NCI-H146 (cell line): ENCODE results near the gene APOE.

ENCODE experiments used
- DNase-seq: peaks from one replicate; lab custom pipeline; 2025; lab: John Stamatoyannopoulos, UW

Gene APOE

DNA sequence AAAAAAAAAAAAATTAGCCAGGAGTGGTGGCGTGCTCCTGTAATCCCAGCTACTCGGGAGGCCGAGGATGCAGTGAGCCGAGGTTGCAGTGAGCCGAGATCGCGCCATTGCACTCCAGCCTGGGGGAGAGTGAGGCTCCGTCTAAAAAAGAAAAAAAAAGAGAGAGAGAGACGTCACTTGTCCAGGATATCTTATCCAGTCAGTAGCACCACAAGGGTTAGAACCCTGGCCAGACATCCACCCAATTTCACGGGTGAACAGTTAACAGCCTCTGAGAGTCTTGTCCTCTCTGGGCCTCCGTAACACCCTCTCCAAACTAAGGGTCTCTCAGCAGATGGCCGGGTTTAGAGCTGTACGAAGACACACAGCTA, 48.7 kb downstream of the APOE start:
- DNase-seq, result no peak

DNA sequence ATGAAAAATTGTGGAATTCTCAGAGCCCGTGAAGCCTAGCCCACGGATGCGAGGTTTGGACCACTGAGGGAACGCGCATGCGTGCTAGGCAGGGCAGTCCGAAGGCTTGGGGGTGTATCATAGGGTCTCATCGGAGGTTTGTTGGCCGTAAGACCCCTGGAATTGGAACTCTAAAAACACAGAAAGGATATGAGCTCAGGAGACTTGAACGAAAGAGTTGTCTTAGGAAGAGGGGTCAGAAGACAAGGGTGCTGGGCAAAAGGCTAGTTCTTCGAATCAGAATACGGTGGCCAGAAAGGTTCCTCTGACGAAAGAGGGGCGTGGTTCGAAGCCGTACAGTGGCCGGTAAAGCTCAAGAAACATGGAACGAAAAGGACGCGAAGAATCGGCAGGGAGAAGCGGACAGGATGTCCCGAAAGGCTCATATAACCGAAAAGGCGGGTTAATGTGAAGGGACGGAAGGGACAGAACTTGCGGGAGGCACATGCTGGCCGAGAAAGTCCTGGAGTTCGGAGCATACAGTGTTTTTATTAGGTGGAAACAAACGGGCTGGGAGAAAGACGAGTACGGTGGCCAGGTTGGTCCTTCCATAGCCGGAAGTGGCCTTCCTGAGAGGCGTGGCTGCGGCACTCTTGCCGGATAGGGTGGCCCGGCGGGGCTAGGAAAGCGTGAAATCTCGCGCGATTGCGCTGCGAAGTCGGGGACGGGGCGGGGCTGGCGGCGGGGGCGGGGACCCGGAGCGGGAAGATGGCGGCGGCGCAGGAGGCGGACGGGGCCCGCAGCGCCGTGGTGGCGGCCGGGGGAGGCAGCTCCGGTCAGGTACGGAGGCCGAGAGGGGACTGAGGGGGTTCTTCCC, 49.3 kb downstream of the APOE start, which contains the start of gene CLPTM1:
Gene CLPTM1 (plus strand): TSS at position 732 of the 856 bp plus-strand sequence. CDS start 16 bp downstream, at position 748.
- DNase-seq, result peak; percentile 98

DNA sequence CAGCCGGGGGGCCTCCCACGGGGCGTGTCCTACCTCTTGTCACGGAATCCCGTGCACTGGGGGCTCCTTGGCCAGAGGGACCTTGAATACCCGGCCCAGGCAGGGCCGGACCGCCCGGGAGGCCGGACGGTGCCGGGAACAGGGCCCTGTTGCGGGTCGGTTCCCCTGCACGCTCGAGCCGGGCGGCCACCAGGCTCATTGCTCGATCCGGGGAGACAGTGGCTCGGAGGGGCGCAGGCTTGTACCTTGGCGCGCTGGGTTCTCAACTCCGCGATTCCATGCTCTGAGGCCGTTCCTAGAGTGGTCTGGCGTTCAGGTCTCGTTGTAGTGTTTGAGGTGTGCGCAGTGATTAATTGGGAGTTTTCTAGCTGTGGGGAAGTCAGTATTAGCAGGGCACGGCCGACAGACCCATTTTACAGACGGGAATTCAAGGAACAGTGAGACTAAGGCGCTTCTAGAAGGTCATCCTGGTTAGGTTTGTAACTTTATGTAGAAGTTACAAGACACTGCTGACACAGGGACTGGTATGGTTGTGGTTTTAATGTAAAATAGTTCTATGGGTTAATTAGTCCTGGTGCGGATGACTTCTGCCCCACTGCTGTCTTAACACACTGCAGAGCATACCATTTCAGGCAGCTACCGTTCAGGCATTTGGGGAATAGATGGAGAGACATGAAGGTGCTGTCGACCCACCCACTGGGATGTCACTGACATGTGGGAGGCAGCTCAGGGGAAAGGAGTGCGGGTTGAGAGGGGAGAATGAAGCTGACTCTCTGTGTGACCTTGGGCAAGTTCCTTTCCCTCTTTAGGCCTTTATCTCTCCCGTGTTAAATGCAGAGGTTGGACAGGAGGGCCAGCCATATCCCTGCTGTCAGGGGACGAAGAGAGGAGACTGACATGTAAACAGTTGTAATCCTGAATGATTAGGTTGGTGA, 50.2 kb downstream of the APOE start:
- DNase-seq, result no peak

DNA sequence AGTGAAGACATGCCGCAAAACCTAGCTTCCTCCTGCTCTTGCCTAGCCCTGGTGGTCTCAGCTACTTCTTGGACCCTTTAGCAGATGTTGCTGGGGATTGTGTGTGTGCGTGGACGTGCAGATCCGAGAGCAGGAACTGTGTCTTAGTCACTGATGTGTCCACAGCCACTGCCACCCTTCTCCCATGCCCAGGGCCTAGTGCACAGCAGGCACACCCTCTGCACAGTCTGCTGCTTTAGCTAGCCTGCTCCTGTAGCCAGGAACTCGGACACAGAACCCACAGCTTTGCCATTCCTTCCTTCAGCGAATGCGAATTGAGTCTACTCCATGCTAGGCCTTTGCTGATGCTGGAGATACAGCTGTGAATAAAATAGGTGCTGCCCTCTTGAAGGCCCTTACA, 51.9 kb downstream of the APOE start:
- DNase-seq, result no peak

DNA sequence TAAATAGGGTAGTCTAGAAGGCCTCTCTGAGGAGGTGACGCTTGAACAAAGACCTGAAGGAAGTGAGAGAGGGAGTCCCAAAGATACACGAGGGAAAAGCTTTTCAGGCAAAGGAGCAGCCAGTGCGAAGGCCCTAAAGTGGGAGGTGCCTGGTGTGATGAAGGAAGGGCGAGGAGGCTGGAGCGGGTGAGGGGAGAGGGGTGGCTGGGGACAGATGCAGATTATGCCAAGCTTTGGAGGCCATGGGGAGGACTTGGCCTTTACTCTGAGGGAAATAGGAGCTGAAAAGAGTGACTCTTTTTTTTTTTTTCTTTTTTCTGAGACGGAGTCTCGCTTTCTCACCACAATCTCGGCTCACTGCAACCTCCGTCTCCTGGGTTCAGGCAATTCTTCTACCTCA, 52.5 kb downstream of the APOE start:
- DNase-seq, result no peak
